Endodermal cell (in vitro differentiated cells): Measurements from ENCODE around the gene NEUROG1. TPM values are rescaled to one million over a fixed set of nuclear protein-coding genes. Genes with fewer than 3 reads are reported as not detected.

Experiments
- DNase-seq: peaks from one replicate; pipeline ENCODE4 v3.0.0-alpha.2; 2017
- H3K27ac ChIP-seq: 2 replicates; pipeline ENCODE4 v1.5.1; 2013; ENCODE audit warnings: mild to moderate bottlenecking, low read depth, low read length, moderate library complexity
- H3K27me3 ChIP-seq: 2 replicates; pipeline ENCODE4 v1.6.1; 2013; ENCODE audit warnings: mild to moderate bottlenecking, low read length, moderate library complexity; ENCODE audit not compliant: insufficient read depth, control insufficient read depth, poor library complexity, severe bottlenecking
- H3K36me3 ChIP-seq: 2 replicates; pipeline ENCODE4 v1.7.0; 2013; ENCODE audit warnings: mild to moderate bottlenecking, low read length, moderate library complexity; ENCODE audit not compliant: control insufficient read depth, insufficient read depth
- H3K4me1 ChIP-seq: one replicate; pipeline ENCODE4 v1.7.0; 2013; ENCODE audit warnings: low read length; ENCODE audit not compliant: control insufficient read depth, insufficient read depth
- H3K4me3 ChIP-seq: 2 replicates; pipeline ENCODE4 v1.5.1; 2013; ENCODE audit warnings: mild to moderate bottlenecking, low read length, moderate library complexity
- H3K9ac ChIP-seq: 2 replicates; pipeline ENCODE4 v1.6.1; 2013; ENCODE audit warnings: mild to moderate bottlenecking, low read length, moderate library complexity; ENCODE audit not compliant: poor library complexity, severe bottlenecking; ENCODE audit errors: extremely low read depth
- H3K9me3 ChIP-seq: 2 replicates; pipeline ENCODE4 v1.6.1; 2013; ENCODE audit warnings: mild to moderate bottlenecking, low read length, moderate library complexity; ENCODE audit not compliant: control insufficient read depth
- H3K27ac Mint-ChIP-seq: 2 replicates; pipeline ENCODE4 v1.8.0; 2020; ENCODE audit warnings: mixed read lengths
- H3K27me3 Mint-ChIP-seq: 2 replicates; pipeline ENCODE4 v1.8.0; 2021; ENCODE audit warnings: mild to moderate bottlenecking, mixed read lengths; ENCODE audit not compliant: insufficient read depth
- H3K36me3 Mint-ChIP-seq: 2 replicates; pipeline ENCODE4 v1.8.0; 2020; ENCODE audit warnings: low read depth, mixed read lengths
- H3K4me1 Mint-ChIP-seq: 2 replicates; pipeline ENCODE4 v1.8.0; 2020; ENCODE audit warnings: mixed read lengths
- H3K4me3 Mint-ChIP-seq: 2 replicates; pipeline ENCODE4 v1.8.0; 2020; ENCODE audit warnings: mild to moderate bottlenecking, moderate library complexity, mixed read lengths
- H3K9me3 Mint-ChIP-seq: 2 replicates; pipeline ENCODE4 v1.8.0; 2020; ENCODE audit warnings: mild to moderate bottlenecking, mixed read lengths
- WGBS, 2 experiments: methylation state at CpG; one replicate each; pipeline versions ENCODE4 v1.1.5 to v1.1.7; 2013; ENCODE audit warnings: missing lambda C conversion rate in 2 of 2, mixed read lengths in 1 of 2; ENCODE audit not compliant: insufficient coverage in 1 of 2, insufficient read length in 1 of 2; 5-methylcytosine and 5-hydroxymethylcytosine counted together
- total RNA-seq, 2 donors: library from RNA; stranded (reverse); fragmentation: NEBNext Ultra II Directional in 1 of 2; extraction: Animal tissue kit (Norgen Biotek cat#: 25700) in 1 of 2; gene quantifications; 2 replicates in 1 of 2; 3 replicates in 1 of 2; pipeline ENCODE4 v1.2.1, GENCODE V29; 2021
- TF ChIP-seq, protein P1 (sequence below): fragments of 200-600 bp; sonication (generic); conservative IDR thresholded peaks from 2 replicates; pipeline ENCODE4 v1.5.0; 2021; ENCODE audit warnings: antibody characterized with exemption, mild to moderate bottlenecking

NEUROG1 gene
- total RNA-seq, 2 donors from 2014 or later = not detected

DNA sequence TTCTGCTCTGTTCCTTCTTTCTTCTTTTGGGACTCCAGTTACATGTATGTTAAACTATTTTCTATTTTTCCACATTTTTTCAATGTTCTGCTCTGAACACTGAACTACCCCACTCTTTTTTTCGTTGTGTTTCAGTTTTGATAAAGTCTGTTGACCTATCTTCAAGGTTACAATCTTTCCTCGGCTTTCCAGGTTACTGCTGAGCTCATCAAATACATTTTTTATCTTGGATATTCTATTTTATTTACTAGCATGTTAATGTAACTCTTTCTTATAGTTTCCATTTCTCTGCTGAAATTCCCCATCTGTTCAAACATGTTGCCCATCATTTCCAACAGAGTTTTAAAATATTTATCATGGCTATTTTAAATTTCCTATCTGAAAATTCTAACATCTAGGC, 13.8 kb downstream of the NEUROG1 start:
- Histone ChIP-seq H3K9ac (no peak overlapping the region), H3K9me3 (peaks cover 21% of the 10 kb centered on the region), H3K4me1 (no peaks in the 10 kb centered on the region), H3K4me3 (no peak overlapping the region), H3K27ac (no peak overlapping the region), H3K27me3 (peaks cover 69% of the 10 kb centered on the region), H3K36me3 (no peaks in the 10 kb centered on the region)
- Mint-ChIP-seq H3K27ac (no peak overlapping the region), H3K9me3 (peaks cover 52% of the 10 kb centered on the region), H3K36me3 (peaks cover 6% of the 10 kb centered on the region), H3K27me3 (peaks cover 96% of the 10 kb centered on the region), H3K4me1 (no peaks in the 10 kb centered on the region), H3K4me3 (no peak overlapping the region)
- 33 to 69% methylated on average over 1 to 2 of the region's 2 CpGs for WGBS, 2 experiments
- no peak for DNase-seq
- TF ChIP-seq, protein P1, sequence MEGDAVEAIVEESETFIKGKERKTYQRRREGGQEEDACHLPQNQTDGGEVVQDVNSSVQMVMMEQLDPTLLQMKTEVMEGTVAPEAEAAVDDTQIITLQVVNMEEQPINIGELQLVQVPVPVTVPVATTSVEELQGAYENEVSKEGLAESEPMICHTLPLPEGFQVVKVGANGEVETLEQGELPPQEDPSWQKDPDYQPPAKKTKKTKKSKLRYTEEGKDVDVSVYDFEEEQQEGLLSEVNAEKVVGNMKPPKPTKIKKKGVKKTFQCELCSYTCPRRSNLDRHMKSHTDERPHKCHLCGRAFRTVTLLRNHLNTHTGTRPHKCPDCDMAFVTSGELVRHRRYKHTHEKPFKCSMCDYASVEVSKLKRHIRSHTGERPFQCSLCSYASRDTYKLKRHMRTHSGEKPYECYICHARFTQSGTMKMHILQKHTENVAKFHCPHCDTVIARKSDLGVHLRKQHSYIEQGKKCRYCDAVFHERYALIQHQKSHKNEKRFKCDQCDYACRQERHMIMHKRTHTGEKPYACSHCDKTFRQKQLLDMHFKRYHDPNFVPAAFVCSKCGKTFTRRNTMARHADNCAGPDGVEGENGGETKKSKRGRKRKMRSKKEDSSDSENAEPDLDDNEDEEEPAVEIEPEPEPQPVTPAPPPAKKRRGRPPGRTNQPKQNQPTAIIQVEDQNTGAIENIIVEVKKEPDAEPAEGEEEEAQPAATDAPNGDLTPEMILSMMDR = no peak

DNA sequence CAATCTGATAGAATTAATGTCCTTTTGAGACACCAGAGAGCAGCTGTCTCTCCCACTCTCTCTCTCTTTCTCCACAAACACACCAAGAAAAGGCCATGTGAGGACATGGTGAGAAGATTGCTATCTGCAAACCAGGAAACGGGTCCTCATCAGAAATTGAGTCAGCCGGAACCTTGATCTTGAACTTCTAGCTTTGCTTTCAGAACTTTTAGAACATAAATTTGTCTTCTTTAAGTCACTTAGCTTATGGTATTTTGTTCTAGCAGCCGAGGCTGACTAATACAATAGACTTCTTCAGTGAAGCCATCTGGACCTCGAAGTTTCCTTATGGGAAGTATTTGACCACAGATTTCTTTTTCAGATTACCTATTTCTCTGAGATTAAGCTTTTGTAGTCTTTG, 18.1 kb downstream of the NEUROG1 start:
- 78 to 90% methylated on average over 3 to 4 of the region's 4 CpGs for WGBS, 2 experiments
- Mint-ChIP-seq H3K27ac (no peak overlapping the region), H3K36me3 (peaks cover 3% of the 10 kb centered on the region), H3K4me3 (no peak overlapping the region), H3K4me1 (no peaks in the 10 kb centered on the region), H3K9me3 (peaks cover 37% of the 10 kb centered on the region), H3K27me3 (peaks cover 79% of the 10 kb centered on the region)
- Histone ChIP-seq H3K36me3 (no peaks in the 10 kb centered on the region), H3K4me3 (no peak overlapping the region), H3K9me3 (peaks cover 14% of the 10 kb centered on the region), H3K27ac (no peak overlapping the region), H3K4me1 (no peaks in the 10 kb centered on the region), H3K9ac (no peak overlapping the region), H3K27me3 (peaks cover 61% of the 10 kb centered on the region)
- TF ChIP-seq, protein P1 = no peak
- DNase-seq = no peak

DNA sequence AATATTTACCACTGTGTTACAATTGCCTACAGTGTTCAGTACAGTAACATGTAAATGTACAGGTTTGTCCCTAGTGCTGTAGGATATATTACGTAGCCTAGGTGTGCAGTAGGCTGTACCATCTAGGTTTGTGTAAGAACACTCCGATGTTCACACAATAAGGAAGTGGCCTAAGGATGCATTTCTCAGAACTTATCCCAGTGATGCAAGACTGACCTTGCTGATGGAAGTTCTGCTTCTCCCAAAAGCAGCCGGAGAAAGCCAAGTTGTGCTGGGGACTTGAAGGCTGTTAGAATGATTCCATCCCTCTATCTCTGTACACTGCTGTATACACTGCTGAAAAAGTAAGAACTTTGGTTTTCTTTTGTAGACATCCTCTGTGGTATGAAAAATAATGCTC, 21.6 kb downstream of the NEUROG1 start:
- H3K27me3 Mint-ChIP-seq = peaks cover 81% of the 10 kb centered on the region
- 96% methylated on average over 3 of the region's 3 CpGs for WGBS, 2 experiments
- H3K27ac ChIP-seq = no peak overlapping the region

More for the DNA sequence above, 21.6 kb downstream of the NEUROG1 start:
- H3K27ac Mint-ChIP-seq = no peak overlapping the region
- H3K4me1 Mint-ChIP-seq = no peaks in the 10 kb centered on the region
- peaks cover 11% of the 10 kb centered on the region for H3K9me3 ChIP-seq
- no peak overlapping the region for H3K9ac ChIP-seq
- peaks cover 15% of the 10 kb centered on the region for H3K9me3 Mint-ChIP-seq
- TF ChIP-seq, protein P1 = no peak
- no peak overlapping the region for H3K4me3 Mint-ChIP-seq
- H3K36me3 ChIP-seq = no peaks in the 10 kb centered on the region
- H3K4me1 ChIP-seq = no peaks in the 10 kb centered on the region
- peaks cover 66% of the 10 kb centered on the region for H3K27me3 ChIP-seq
- peaks cover 3% of the 10 kb centered on the region for H3K36me3 Mint-ChIP-seq
- H3K4me3 ChIP-seq = no peak overlapping the region
- no peak for DNase-seq
